Lower leg skin (tissue), 3 donors: ENCODE data around the gene B3GLCT.
"Not testable (repeated sequence)": the region's sequence is repeated elsewhere in the genome, so short reads cannot be mapped to it uniquely, and the experiment has no call there.

Experiments used
- POLR2A ChIP-seq, 2 donors: fragments of 450-650 bp; IDR thresholded peaks; one replicate each; pipeline ENCODE4 v1.6.1; 2016 to 2017; ENCODE audit warnings: antibody characterized with exemption in 2 of 2, mild to moderate bottlenecking in 1 of 2, moderate library complexity in 1 of 2
- TF ChIP-seq, protein P1 (sequence below), 3 donors: fragments of 450-650 bp; IDR thresholded peaks; one replicate each; pipeline ENCODE4 v1.5.1; 2016; ENCODE audit warnings: antibody characterized with exemption in 3 of 3, mild to moderate bottlenecking in 3 of 3, moderate library complexity in 2 of 3

DNA sequence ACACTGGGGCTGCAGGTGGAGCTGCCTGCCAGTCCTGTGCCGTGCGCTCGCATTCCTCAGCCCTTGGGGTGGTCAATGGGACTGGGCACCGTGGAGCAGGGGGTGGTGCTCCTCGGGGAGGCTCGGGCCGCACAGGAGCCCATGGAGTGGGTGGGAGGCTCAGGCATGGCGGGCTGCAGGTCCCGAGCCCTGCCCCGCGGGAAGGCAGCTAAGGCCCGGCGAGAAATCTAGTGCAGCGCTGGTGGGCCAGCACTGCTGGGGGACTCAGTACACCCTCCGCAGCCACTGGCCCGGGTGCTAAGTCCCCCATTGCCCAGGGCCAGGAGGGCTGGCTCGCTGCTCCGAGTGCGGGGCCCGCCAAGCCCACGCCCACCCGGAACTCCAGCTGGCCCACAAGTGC lies 139.8 kb downstream of the B3GLCT start:
- TF ChIP-seq, protein P1, sequence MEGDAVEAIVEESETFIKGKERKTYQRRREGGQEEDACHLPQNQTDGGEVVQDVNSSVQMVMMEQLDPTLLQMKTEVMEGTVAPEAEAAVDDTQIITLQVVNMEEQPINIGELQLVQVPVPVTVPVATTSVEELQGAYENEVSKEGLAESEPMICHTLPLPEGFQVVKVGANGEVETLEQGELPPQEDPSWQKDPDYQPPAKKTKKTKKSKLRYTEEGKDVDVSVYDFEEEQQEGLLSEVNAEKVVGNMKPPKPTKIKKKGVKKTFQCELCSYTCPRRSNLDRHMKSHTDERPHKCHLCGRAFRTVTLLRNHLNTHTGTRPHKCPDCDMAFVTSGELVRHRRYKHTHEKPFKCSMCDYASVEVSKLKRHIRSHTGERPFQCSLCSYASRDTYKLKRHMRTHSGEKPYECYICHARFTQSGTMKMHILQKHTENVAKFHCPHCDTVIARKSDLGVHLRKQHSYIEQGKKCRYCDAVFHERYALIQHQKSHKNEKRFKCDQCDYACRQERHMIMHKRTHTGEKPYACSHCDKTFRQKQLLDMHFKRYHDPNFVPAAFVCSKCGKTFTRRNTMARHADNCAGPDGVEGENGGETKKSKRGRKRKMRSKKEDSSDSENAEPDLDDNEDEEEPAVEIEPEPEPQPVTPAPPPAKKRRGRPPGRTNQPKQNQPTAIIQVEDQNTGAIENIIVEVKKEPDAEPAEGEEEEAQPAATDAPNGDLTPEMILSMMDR (IDR thresholded peaks at IDR 0.05) = not testable (repeated sequence)
- TF ChIP-seq POLR2A (IDR thresholded peaks at IDR 0.05) = not testable (repeated sequence)
